Measurements from ENCODE around the gene SPOP.
"Not testable (repeated sequence)": the region's sequence is repeated elsewhere in the genome, so short reads cannot be mapped to it uniquely, and the experiment has no call there.

The SPOP gene

GRCh38 chr17:49677933-49678847 is at the start of gene SPOP:
Gene SPOP (minus strand): TSS chr17:49678097. CDS start chr17:49622810, 55,287 bp downstream.
- peak; percentile 91 for DNase-seq

- no peak for DNase-seq
Observed at GRCh38 chr17:49727380-49727779, 49.5 kb upstream of the SPOP start.

GRCh38 chr17:49725452-49726130 is 47.7 kb upstream of the SPOP start:
- DNase-seq = no peak

- DNase-seq = not testable (repeated sequence)
Observed at GRCh38 chr17:49724552-49724951, 46.7 kb upstream of the SPOP start.

- no peak for DNase-seq
Observed at GRCh38 chr17:49723423-49723822, 45.5 kb upstream of the SPOP start.

- DNase-seq = no peak
Observed at GRCh38 chr17:49722066-49722465, 44.2 kb upstream of the SPOP start.

- DNase-seq = no peak
Observed at GRCh38 chr17:49717371-49717861, 39.5 kb upstream of the SPOP start.

GRCh38 chr17:49716668-49717364 is 38.9 kb upstream of the SPOP start:
- no peak for DNase-seq

GRCh38 chr17:49715717-49716279 is 37.9 kb upstream of the SPOP start:
- no peak for DNase-seq

GRCh38 chr17:49715216-49715615 is 37.3 kb upstream of the SPOP start:
- DNase-seq = no peak

GRCh38 chr17:49708515-49709183 is 30.8 kb upstream of the SPOP start:
- no peak for DNase-seq

GRCh38 chr17:49707608-49708514 is 30.0 kb upstream of the SPOP start, which contains the start of gene SLC35B1:
Gene SLC35B1 (minus strand): TSS chr17:49707964. CDS start chr17:49707833, 131 bp downstream.
- DNase-seq = peak; percentile 93

GRCh38 chr17:49707246-49707607 is 29.3 kb upstream of the SPOP start:
- no peak for DNase-seq

GRCh38 chr17:49705254-49705653 is 27.4 kb upstream of the SPOP start:
- DNase-seq = no peak

GRCh38 chr17:49703557-49704277 is 25.8 kb upstream of the SPOP start:
- no peak for DNase-seq

- DNase-seq = no peak
Observed at GRCh38 chr17:49700960-49701359, 23.1 kb upstream of the SPOP start.

- no peak for DNase-seq
Observed at GRCh38 chr17:49699966-49700575, 22.2 kb upstream of the SPOP start.

GRCh38 chr17:49698005-49698404 is 20.1 kb upstream of the SPOP start:
- no peak for DNase-seq

- no peak for DNase-seq
Observed at GRCh38 chr17:49696233-49696761, 18.4 kb upstream of the SPOP start.

Measured in NCI-H187 treated with DMSO at 0.1 percent for 48 hours (cell line).